A549 (cell line): ENCODE results near the gene KIAA0232. TPM values are rescaled to one million over a fixed set of nuclear protein-coding genes. Genes with fewer than 3 reads are reported as not detected.
"Not testable (repeated sequence)": the region's sequence is repeated elsewhere in the genome, so short reads cannot be mapped to it uniquely, and the experiment has no call there.

Experiments used
- ATAC-seq, 2 experiments: fragments of 200-7000 bp in 1 of 2; fragments of >200 bp in 1 of 2; cut with Nextera tagmentation in 1 of 2; cut with Tn5 transposase in 1 of 2; 3 replicates each; pipeline versions ENCODE4 v1.8.0 to v1.9.1; 2018 to 2020; ENCODE audit warnings: mild to moderate bottlenecking in 1 of 2, moderate library complexity in 1 of 2
- CTCF ChIA-PET: fragments of 300-600 bp; sonication (Branson Sonifier 250); formaldehyde crosslinking; extraction: SDS; loops from one replicate; lab custom pipeline; 2021; ENCODE audit warnings: antibody characterized with exemption, inconsistent platforms; lab: Yijun Ruan, JAX
- POLR2A ChIA-PET: fragments of 350-600 bp; formaldehyde crosslinking; extraction: SDS; loops from one replicate; lab custom pipeline; 2021; ENCODE audit warnings: antibody characterized with exemption, inconsistent platforms; lab: Yijun Ruan, JAX
- DNase-seq, 2 experiments: peaks; one replicate each; pipeline versions ENCODE4 v3.0.0 to v3.0.0-alpha.2; 2011 to 2016; ENCODE audit warnings: low read depth in 1 of 2, low spot score in 1 of 2
- FAIRE-seq: peaks from 2 replicates; lab custom pipeline; 2011; peaks lifted over from hg19 to GRCh38; lab: Jason Lieb, UNC
- H3K27ac ChIP-seq, 2 experiments: fragments of >200 bp; sonication (Bioruptor Twin); formaldehyde crosslinking; 3 replicates each; pipeline ENCODE4 v1.5.1; 2016 to 2017
- H3K4me1 ChIP-seq: fragments of >200 bp; sonication (Bioruptor Twin); formaldehyde crosslinking; 3 replicates; pipeline ENCODE4 v1.6.1; 2016
- H3K4me2 ChIP-seq: fragments of >200 bp; sonication (Bioruptor Twin); formaldehyde crosslinking; 3 replicates; pipeline ENCODE4 v1.6.1; 2016
- H3K4me3 ChIP-seq: fragments of >200 bp; sonication (Bioruptor Twin); formaldehyde crosslinking; 3 replicates; pipeline ENCODE4 v1.5.1; 2016
- H3K9me3 ChIP-seq: fragments of >200 bp; sonication (Bioruptor Twin); formaldehyde crosslinking; 3 replicates; pipeline ENCODE4 v1.6.1; 2016
- CBX2 ChIP-seq: fragments of 200-600 bp; sonication (generic); IDR thresholded peaks from 2 replicates; pipeline ENCODE4 v1.6.1; 2016; ENCODE audit warnings: low read depth, mild to moderate bottlenecking, borderline replicate concordance
- CEBPB ChIP-seq, 2 experiments: fragments of >200 bp in 1 of 2; sonication (Bioruptor Twin) in 1 of 2; formaldehyde crosslinking in 1 of 2; IDR thresholded peaks; 2 replicates each; pipeline ENCODE4 v1.6.1; 2012 to 2016
- CHD2 ChIP-seq: fragments of 150-350 bp; IDR thresholded peaks from 2 replicates; pipeline ENCODE4 v1.6.1; 2014; ENCODE audit warnings: low read length; ENCODE audit not compliant: partially characterized antibody
- EHMT2 ChIP-seq: fragments of 200-600 bp; sonication (generic); IDR thresholded peaks from 2 replicates; pipeline ENCODE4 v1.6.1; 2016; ENCODE audit warnings: antibody characterized with exemption, low read depth, mild to moderate bottlenecking, moderate library complexity
- FOSL2 ChIP-seq, 2 experiments: fragments of 450-650 bp in 1 of 2; fragments of >200 bp in 1 of 2; sonication (Bioruptor Twin) in 1 of 2; formaldehyde crosslinking; IDR thresholded peaks; 2 replicates each; pipeline versions ENCODE4 v1.5.0 to v1.6.1; 2016 to 2020; ENCODE audit warnings: mild to moderate bottlenecking in 1 of 2, moderate library complexity in 1 of 2
- HOXA7 ChIP-seq: fragments of 250-450 bp; sonication (Bioruptor Pico); IDR thresholded peaks from 2 replicates; pipeline ENCODE4 v1.5.0; 2020; ENCODE audit warnings: mild to moderate bottlenecking, moderate library complexity
- PHF8 ChIP-seq: fragments of 200-600 bp; sonication (generic); IDR thresholded peaks from 2 replicates; pipeline ENCODE4 v1.6.1; 2016; ENCODE audit warnings: low read depth, mild to moderate bottlenecking, antibody characterized with exemption, moderate library complexity, borderline replicate concordance
- POLR2A ChIP-seq: IDR thresholded peaks from 2 replicates; pipeline ENCODE4 v1.6.1; 2012; ENCODE audit warnings: mild to moderate bottlenecking, low read length
- RCOR1 ChIP-seq: fragments of 150-350 bp; IDR thresholded peaks from 2 replicates; pipeline ENCODE4 v1.6.1; 2014; ENCODE audit warnings: antibody characterized with exemption, low read length, low read depth
- SMC3 ChIP-seq: fragments of >200 bp; sonication (Bioruptor Twin); formaldehyde crosslinking; IDR thresholded peaks from 3 replicates; pipeline ENCODE4 v1.6.1; 2018; ENCODE audit warnings: inconsistent platforms
- TP53 ChIP-seq: fragments of 250-450 bp; sonication (Bioruptor Pico); IDR thresholded peaks from 2 replicates; pipeline ENCODE4 v1.5.0; 2021; ENCODE audit warnings: mild to moderate bottlenecking, moderate library complexity
- ZC3H11A ChIP-seq: fragments of 450-650 bp; IDR thresholded peaks from 2 replicates; pipeline ENCODE4 v1.6.1; 2014; ENCODE audit warnings: antibody characterized with exemption, mild to moderate bottlenecking
- WGBS: methylation state at CpG from one replicate; pipeline ENCODE4 v1.1.6; 2017; ENCODE audit errors: missing lambda C conversion rate; 5-methylcytosine and 5-hydroxymethylcytosine counted together
- polyA plus RNA-seq, 4 experiments: library from polyadenylated mRNA; depleted of rRNA in 3 of 4; stranded (reverse); fragments of >200 nt; fragmentation: RNase III in 1 of 4; extraction: RNeasy Plus Mini Kit Qiagen cat#74134 plus additional on column Dnase treatment in 1 of 4; gene quantifications; 2 replicates in 3 of 4; 3 replicates in 1 of 4; pipeline ENCODE4 v1.2.3, GENCODE V29; 2011 to 2017
- TF ChIP-seq, protein P1 (sequence below): fragments of 450-650 bp; IDR thresholded peaks from 2 replicates; pipeline ENCODE4 v1.6.1; 2014; ENCODE audit warnings: antibody characterized with exemption

KIAA0232 gene
- polyA plus RNA-seq, 2 of the 4 experiments (the other 2 are of a cell fraction), result 9.3 to 21.5 TPM

DNA sequence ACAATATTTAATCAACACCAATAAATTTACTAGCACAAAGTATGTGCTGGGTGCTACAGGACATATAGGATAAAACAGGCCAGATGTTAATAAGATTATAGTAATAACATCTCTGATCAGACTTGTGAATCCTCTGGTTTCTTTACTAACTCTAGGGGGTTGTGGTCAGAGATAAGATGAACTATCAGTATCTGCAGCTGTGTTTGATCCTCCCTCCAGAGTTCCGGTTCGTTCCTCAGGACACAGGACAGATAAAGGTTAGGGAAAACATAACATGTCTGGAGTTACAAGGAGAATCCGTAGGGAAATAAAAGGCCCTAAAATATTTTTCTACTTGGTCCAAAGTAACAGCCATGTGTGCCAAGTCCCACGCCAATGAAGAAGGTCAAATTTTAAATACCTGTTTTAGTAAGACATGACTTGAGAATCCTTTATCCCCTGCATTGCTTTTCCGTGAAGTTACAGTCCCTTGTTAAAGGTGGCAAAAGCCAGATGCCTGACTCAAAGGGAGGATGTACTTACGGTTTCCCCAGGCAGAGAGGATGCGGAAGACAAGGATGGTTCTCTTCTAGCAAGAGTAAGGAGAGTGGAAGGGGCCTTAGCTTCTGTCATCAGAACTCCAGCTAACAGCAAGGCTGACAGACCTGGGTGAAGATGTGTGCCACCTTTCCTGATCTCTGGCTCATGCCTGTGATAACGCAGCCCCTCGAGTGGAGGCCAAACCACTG lies 44.4 kb downstream of the KIAA0232 start:
- H3K4me1 ChIP-seq, result no peaks in the 10 kb centered on the region
- ATAC-seq (no peak), DNase-seq (no peak), FAIRE-seq (no peak)
- POLR2A ChIA-PET, result no interaction called here
- H3K4me2 ChIP-seq, result no peak overlapping the region
- CTCF ChIA-PET, result interaction anchor here (1.7 kb wide), 1 partner anchor 47 kb away, joined by 6 read pairs; no protein-coding TSS in a partner anchor
- H3K9me3 ChIP-seq, result no peaks in the 10 kb centered on the region
- no peak for TF ChIP-seq EHMT2
- TF ChIP-seq SMC3, result no peak
- no peak overlapping the region for H3K27ac ChIP-seq
- H3K4me3 ChIP-seq, result no peak overlapping the region
- 90% methylated on average over 9 of the region's 9 CpGs for WGBS

DNA sequence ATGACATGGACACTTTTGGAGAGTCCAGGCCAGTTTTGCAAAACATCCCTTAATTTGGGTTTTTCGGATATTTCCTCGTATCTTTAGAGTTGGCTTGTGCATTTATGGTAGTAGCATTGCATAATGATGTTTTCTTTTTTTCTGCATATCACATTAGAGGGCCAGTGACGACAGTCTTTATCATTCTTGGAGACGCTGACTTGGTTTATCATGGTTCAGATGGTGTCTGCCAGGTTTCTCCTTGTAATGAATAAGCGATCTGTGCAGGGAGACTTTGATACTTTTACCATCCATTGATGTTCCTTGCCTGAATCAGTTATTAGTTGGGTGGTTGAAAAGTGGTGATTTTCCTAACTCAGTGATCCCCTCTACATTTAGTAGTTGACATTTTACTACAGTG lies 46.6 kb downstream of the KIAA0232 start:
- TF ChIP-seq CEBPB (IDR thresholded peaks at IDR 0.05) (no peak), CHD2 (no peak), TP53 (CRISPR knock-in tag) (no peak), ZC3H11A (no peak), CBX2 (no peak), FOSL2 (IDR thresholded peaks at IDR 0.05) (no peak), FOSL2 (CRISPR knock-in tag; IDR thresholded peaks at IDR 0.05) (no peak), RCOR1 (no peak), PHF8 (no peak)
- TF ChIP-seq, protein P1, sequence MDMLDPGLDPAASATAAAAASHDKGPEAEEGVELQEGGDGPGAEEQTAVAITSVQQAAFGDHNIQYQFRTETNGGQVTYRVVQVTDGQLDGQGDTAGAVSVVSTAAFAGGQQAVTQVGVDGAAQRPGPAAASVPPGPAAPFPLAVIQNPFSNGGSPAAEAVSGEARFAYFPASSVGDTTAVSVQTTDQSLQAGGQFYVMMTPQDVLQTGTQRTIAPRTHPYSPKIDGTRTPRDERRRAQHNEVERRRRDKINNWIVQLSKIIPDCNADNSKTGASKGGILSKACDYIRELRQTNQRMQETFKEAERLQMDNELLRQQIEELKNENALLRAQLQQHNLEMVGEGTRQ, result no peak
- Histone ChIP-seq H3K4me2 (no peak overlapping the region), H3K27ac (no peak overlapping the region), H3K9me3 (no peaks in the 10 kb centered on the region), H3K4me3 (no peak overlapping the region), H3K4me1 (no peaks in the 10 kb centered on the region)
- ATAC-seq, result no peak
- no peak for FAIRE-seq
- POLR2A ChIA-PET, result no interaction called here
- no peak for DNase-seq
- CTCF ChIA-PET, result interaction anchor here (1.5 kb wide), 1 partner anchor 109 kb away, joined by 6 read pairs; no protein-coding TSS in a partner anchor
- 98% methylated on average over 5 of the region's 5 CpGs for WGBS

DNA sequence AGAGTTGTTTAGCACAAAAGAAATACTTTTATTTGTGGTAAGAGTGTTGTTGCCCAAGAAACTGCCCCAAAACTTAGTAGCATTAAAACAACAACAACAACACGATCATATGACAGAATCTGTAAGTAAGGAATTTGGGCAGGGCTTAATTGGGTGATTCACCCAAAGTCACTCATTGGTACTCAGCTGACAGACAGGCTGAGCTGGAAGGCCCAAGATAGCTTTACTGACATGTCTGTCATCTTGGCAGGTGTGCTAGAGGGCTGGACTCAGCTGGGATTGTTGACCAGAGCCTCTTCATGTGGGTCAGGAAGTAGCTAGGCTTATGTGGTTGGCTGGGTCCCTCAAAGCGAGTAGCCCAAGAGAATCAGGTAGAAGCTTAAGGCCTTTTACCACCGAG lies 52.3 kb downstream of the KIAA0232 start:
- ATAC-seq (no peak), FAIRE-seq (no peak), DNase-seq (no peak)
- peaks cover 6% of the 10 kb centered on the region; the same call in 2 of the 3 replicates for H3K4me1 ChIP-seq
- no peak for TF ChIP-seq POLR2A
- TF ChIP-seq HOXA7, result no peak
- no peak for TF ChIP-seq SMC3
- no peak overlapping the region for H3K4me3 ChIP-seq
- 87% methylated on average over 3 of the region's 3 CpGs for WGBS
- ChIA-PET CTCF (no interaction called here), POLR2A (no interaction called here)
- no peak overlapping the region for H3K4me2 ChIP-seq
- H3K27ac ChIP-seq, result no peak overlapping the region
- H3K9me3 ChIP-seq, result no peaks in the 10 kb centered on the region

DNA sequence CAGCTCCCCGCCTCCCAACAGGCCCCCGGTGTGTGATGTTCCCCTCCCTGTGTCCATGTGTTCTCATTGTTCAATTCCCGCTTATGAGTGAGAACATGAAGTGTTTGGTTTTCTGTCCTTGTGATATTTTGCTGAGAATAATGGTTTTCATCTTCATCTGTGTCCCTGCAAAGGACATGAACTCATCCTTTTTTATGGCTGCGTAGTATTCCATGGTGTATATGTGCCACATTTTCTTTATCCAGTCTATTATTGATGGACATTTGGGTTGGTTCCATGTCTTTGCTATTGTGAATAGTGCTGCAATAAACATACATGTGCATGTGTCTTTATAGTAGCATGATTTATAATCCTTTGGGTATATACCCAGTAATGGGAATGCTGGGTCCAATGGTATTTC lies 53.1 kb downstream of the KIAA0232 start:
- H3K4me3 ChIP-seq, ATAC-seq, H3K27ac ChIP-seq, DNase-seq, POLR2A ChIA-PET, H3K9me3 ChIP-seq, CTCF ChIA-PET, H3K4me2 ChIP-seq, FAIRE-seq: not testable (repeated sequence)
- H3K4me1 ChIP-seq, result peaks cover 11% of the 10 kb centered on the region; the same call in 2 of the 3 replicates
- 94% methylated on average over 2 of the region's 4 CpGs for WGBS

DNA sequence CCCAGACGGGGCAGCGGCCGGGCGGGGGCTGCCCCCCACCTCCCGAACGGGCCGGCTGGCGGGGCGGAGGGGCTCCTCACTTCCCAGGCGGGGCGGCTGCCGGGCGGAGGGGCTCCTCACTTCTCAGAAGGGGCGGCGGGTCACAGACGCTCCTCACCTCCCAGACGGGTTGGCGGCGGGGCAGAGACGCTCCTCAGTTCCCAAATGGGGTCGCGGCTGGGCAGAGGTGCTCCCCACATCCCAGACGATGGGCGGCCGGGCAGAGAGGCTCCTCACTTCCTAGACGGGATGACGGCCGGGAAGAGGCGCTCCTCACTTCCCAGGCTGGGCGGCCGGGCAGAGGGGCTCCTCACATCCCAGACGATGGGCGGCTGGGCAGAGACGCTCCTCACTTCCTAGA lies 54.6 kb downstream of the KIAA0232 start:
- POLR2A ChIA-PET, CTCF ChIA-PET: not testable (repeated sequence)
- WGBS, result 100% methylated on average over 1 of the region's 34 CpGs

More for the DNA sequence above, 54.6 kb downstream of the KIAA0232 start:
- ATAC-seq, FAIRE-seq, H3K4me2 ChIP-seq, H3K4me3 ChIP-seq, H3K9me3 ChIP-seq, H3K27ac ChIP-seq, DNase-seq: not testable (repeated sequence)
- H3K4me1 ChIP-seq, result peaks cover 11% of the 10 kb centered on the region; the same call in 2 of the 3 replicates
